ENCODE results near the gene INPP5D.
"Not testable (repeated sequence)": the region's sequence is repeated elsewhere in the genome, so short reads cannot be mapped to it uniquely, and the experiment has no call there.

Gene INPP5D

DNA sequence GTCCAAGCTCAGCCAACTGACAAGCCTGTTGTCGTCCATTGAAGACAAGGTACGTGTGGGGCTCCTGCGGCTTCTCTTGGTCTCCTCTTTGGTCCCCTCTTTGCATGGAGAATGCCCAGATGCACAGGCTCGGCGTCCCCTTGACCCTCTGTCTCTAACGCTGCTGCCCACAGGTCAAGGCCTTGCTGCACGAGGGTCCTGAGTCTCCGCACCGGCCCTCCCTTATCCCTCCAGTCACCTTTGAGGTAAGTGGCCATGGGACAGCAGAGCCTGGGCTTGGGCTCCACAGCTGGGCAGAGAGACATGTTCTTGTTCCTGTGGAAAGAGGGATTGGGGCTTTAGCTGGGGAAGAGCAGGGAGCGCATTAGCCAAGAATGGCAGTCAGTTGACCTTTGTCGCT, 86.1 kb downstream of the INPP5D start:
- DNase-seq (ENCODE audit: low spot score), result no peak

DNA sequence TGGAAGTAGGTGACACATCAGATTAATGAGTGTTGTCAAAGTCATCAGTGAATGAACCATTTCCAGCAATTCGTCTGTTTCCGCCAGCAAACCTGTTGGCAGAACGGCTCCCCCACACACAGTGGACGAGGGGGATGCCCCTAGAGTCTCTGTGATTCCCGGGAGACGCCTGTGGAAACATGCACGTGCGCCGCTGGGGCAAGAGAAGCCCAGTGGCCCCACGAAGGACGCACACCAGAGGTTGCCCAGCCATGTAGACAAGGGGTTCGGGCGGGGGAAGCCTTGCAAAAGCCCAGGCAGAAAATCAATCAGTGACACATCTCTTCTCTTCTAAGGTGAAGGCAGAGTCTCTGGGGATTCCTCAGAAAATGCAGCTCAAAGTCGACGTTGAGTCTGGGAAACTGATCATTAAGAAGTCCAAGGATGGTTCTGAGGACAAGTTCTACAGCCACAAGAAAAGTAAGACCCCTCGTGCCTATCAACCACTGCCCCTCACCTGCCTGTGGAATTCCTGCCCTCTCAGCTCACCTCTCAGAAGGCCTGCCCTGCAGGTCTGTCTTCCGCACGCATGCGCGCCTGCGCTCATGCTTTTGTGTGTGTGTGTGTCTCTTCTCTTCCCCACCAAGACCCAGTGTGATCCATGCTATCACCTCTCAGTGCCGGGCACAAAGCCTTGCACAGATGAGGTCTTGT, 87.1 kb downstream of the INPP5D start:
- no peak for DNase-seq (ENCODE audit: low spot score)

DNA sequence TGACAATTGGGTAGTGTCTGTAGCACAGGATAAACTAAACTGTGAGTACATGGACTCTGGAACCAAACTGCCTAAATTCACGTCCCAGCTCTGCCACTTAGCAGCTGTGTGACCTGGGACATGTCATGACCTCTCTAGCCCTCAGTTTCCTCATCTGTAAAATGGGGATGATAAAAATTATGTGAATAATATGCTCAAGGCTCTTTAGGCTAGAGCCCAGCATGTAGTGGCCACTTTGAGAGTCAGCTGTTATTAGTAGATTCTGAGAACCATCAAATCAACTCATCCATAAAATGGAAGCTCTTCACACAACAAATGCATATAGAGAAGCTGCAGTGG, 87.7 kb downstream of the INPP5D start:
- no peak for DNase-seq (ENCODE audit: low spot score)

DNA sequence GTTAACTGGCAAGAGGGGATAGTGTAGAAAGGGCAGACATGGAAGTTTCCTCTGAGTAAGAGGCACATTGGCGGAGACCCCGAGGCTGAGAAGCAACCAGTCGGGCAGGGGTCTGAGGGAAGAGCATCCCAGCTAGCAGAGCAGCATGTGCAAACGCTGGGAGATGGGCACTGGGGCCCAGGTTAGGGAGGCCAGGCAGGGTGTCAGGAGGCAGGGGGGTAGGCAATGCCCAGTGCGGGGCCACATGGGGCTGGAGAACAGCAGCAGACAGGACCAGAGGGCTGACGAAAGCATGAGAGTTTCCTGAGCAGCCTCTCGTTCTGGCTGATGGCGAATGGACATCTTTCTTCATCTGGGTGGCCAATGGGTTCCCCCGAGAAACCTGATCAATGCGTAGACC, 88.2 kb downstream of the INPP5D start:
- no peak for DNase-seq (ENCODE audit: low spot score)

DNA sequence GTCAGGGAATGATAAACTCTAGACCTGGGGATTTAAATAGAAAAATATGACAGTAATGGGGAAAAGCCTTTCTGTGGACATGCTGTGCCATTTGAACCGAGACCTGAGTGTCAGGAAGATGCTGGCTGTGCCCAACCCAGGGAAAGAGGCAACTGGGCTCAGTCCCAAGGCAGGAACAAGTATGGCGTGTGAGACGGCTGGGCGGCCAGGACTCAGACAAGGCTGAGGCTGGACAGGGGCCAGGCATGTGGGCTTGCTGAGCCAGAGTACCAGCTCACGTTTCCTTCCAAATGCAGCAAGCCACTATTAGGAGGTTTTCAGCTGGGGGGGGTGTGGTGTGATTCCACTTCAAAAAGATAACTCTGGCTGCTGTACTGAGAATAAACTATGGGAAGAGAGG, 92.4 kb downstream of the INPP5D start:
- DNase-seq (ENCODE audit: low spot score), result no peak

DNA sequence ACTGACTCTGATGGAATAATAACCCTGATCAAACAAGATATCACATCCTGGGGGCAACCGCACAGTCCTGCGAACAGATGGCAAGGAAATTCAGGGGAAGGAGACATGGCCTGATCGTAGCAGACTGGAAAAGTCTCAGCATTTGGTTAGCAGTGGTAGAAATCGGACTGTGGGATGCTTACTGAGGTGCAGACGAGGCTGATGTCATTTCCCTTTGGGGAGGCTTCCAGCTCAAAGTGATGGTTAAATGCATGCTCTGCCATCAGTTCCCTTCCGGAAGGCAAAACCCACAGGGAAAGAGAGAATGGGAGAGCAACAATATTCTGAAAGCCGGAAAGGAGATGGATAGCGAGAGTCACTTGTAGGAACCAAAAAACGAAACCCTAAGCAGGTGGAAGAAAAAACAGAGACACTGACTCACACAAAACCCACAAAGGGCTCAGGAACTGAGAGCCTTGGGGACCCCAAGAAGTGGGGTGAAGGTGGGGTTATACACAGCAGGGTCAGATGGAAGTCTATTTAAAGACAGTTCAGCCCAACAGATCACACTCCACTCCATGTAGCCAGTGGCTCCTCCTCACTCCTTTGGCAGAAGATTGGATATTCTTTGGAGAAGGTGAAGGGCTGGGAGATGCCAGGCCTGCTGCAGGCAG, 93.1 kb downstream of the INPP5D start:
- DNase-seq (ENCODE audit: low spot score), result no peak

DNA sequence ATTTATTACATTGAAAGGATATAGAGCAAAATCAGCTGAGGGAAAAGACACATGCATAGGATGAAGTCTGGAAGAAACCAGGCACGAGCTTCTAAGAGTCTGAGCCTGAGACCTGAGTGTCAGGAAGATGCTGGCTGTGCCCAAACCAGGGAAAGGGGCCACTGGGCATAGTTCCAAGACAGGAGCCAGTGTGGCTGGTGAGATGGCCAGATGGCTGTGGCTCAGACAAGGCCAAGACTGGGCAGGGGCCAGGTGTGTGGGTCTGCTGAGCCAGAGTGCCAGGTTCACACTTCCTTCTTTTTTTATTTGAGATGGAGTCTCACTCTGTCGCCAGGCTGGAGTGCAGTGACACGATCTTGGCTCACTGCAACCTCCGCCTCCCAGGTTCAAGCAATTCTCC, 95.9 kb downstream of the INPP5D start:
- no peak for DNase-seq (ENCODE audit: low spot score)

DNA sequence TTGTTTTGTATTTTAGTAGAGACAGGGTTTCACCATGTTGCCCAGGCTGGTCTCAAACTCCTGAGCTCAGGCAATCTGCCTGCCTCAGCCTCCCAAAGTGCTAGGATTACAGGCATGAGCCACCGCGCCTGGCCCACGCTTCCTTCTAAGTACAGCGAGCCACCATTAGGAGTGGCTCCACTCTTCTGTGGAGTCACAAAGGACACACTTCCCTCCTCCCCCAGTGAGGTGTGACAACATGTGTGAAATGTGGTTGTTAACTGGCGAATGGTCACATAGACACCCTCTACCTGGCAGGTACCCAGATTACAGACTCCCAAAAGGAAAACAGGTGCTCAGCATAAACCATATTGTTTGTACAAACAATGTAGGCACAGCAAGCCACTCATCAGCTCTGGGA, 96.3 kb downstream of the INPP5D start:
- DNase-seq (ENCODE audit: low spot score), result not testable (repeated sequence)

DNA sequence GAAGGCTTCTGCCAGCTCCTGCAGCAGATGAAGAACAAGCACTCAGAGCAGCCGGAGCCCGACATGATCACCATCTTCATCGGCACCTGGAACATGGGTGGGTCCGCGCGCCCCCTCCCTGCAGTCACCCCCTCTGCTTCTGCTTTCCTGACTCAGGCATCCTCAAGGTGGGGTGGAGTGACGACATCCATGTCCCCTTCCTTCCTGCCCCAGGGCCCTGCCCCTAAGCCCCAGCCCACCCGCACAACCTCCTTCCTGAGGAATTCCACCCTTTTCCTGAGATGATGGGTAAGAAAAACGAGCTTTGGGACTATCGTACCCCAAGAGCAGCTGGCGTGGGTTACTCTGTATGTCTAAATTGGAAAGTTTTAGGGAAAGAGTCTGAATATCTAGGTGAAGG, 101.6 kb downstream of the INPP5D start:
- DNase-seq (ENCODE audit: low spot score), result no peak

DNA sequence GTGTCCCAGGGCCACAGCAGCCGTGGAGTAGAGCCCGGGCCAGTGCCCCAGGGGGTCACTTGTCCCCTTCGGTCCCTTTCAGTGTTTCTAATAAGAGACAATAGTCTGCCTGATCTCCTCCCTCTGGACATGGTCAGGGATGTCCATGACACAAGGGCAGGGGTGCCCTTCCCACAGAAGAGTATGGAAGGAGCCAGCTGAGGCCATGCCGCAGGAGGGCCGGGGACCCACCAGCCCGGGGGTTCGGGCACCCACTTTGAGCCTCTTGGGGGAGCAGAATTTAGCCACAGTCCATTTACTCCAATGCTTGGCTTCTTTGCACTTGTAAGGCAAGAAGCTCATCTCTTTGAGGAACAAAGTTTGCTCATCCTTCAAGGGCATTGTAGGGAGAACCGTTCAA, 102.6 kb downstream of the INPP5D start:
- no peak for DNase-seq (ENCODE audit: low spot score)

DNA sequence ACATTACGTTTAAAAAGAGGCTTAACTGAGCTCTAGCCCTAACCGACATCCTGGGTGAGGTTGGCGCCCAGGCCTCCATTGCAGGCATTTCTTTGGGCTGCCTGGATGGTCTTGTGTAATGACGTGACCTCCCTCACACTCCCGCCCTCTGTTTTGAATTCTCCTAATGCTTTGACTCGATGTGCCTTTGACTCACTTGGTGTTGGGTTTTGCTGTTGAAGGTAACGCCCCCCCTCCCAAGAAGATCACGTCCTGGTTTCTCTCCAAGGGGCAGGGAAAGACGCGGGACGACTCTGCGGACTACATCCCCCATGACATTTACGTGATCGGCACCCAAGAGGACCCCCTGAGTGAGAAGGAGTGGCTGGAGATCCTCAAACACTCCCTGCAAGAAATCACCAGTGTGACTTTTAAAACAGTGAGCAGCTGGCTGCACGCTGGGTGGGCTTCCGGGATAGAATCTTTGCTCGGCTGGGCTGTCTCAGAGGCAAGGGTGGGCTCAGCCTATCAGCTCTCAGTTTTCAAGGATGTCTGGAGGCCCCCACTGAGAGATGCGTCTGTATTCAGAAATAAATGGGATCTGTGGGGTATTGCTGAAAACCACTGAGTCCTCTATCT, 103.5 kb downstream of the INPP5D start:
- no peak for DNase-seq (ENCODE audit: low spot score)

DNA sequence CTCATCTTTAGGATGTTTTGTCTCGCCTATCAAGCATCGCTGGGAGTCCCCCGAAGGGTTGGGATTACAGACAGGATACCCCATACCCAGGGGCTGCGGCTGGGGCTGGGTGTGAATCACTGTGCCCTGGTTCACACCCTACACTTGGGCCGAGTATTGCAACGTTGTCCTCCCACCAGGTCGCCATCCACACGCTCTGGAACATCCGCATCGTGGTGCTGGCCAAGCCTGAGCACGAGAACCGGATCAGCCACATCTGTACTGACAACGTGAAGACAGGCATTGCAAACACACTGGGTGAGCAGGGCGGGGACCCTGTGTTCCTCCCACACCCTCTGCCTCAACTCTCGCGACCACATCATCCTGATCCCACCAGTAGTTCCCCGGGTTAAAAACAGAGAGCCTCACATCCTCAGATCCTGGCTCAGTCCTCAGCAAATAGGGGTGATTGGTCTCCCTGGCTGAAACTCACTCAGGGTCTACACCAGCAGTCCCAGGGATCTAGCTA, 104.0 kb downstream of the INPP5D start:
- DNase-seq (ENCODE audit: low spot score), result no peak

DNA sequence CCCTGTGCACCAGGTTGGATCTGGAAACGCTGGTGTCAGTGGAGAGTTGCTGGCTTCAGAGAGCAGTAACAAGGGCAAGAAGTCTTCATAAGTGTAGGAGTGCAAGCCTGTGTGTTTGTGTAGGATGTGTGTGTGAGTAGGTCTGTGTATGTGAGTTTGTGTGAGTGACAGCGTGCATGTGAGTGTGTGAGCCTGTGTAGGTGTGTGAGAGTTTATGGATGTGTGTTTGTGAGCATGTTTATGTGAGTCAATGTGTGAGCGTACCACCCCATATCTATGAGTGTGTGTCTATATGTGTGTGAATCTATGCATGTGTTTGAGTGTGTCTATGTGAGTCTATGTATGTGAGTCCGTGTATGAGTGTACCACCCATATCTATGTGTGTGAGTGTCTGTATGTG, 104.8 kb downstream of the INPP5D start:
- DNase-seq (ENCODE audit: low spot score), result no peak

DNA sequence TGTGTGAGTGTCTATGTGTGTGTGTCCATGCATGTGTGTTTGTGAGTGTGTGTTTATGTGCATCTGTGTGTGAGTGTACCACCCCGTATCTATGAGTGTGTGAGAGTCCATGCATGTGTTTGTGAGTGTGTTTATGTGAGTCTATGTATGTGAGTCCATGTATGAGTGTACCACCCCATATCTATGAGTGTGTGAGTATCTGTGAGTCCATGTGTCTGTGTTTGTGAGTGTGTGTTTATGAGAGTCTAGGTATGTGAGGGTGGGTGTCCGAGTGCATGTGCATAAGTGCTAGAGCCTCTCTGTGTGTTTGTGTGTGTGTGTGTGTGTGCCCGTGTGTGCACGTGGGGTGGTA, 105.4 kb downstream of the INPP5D start:
- DNase-seq (ENCODE audit: low spot score), result no peak

DNA sequence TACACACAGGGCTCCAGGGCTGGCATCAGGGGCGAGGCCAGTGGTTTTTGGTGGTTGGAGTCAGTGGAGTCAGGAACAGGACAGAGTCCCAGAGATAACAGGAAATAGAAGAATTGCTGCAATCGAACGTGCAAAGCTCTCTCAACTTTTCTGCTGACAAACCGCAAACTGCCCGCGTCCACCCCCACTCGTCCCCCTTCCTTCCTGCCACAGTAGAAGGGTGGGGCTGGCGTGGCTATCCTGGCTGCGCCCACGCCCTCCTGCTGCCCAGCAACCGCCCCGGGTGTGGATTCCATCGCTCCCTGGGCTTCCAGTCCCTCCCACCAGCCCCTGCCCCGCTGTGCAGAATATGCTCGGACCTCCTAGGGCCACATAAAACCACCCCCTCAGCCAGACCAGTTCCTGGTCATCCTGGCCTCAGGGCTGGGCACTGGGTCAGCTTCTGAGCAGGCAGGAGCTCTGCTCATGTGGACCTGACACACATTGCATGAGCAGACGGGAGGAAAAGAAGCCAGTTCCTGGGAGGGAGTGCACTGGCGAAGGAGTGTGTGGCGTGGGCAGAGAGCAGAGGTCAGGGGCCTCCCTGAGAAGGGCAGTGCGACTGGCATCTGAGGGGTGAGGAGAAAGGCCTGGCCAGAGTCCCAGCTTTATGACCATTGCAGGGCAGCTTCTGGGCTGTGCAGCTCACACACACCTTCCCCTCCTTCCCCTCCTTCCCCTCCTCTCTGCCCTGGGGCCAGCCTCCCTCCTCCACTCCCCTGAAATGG, 105.9 kb downstream of the INPP5D start:
- DNase-seq (ENCODE audit: low spot score), result peak; percentile 1

DNA sequence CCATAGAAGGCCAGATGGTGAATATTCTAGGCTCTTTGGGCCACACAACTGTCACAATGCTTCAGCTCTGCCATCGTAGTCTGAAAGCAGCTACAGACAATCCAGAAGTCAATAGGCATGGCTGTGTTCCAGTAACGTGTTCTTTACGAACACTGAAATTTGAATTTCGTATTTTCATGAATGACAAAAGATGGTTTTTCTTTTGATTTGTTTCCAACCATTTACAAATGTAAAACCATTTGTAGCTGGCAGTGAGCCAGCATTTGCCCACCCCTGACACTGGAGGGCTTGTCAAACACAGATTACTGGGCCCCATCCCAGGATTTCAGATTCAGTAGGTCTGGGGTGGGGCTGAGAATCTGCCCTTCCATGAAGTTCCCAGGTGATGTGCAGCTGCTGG, 108.3 kb downstream of the INPP5D start:
- DNase-seq (ENCODE audit: low spot score), result no peak

DNA sequence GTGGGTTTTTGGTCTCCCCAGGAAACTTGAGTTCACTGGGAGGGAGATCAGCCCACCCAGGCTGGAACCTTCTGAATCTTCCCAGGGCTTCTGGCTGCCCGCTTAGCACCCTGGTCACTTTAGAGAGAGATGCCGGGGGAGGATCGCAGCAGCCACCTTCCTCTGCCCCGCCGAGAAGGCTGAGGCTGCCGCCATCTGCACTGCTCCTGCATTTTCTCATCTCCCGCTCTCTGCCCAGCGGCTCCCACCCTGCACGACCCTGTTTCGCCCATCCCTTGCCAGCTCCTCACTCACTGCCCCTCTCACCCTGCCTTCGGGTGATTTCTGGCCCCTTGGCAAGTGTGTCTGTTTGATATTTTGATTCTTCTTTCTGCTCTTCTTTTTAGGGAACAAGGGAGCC, 108.8 kb downstream of the INPP5D start:
- DNase-seq (ENCODE audit: low spot score), result no peak

DNA sequence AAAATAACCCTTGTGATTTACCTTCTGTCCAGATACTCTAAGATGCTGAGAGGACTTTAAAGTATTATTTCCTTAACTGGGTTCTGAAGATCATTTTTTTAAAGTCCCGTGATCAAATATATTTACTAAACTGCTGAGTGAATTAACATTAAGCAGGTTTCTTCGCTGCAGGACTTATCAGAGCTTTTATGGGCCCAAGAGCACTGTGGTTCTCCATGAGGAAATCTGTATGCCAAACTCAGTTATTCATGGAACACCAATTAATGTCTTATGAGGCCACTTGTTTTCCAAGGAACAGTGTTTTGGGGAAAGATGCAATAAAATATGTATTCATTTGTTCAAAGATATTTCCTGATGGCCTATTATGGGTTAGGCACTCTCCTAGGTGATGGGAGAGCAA, 111.2 kb downstream of the INPP5D start:
- no peak for DNase-seq (ENCODE audit: low spot score)

DNA sequence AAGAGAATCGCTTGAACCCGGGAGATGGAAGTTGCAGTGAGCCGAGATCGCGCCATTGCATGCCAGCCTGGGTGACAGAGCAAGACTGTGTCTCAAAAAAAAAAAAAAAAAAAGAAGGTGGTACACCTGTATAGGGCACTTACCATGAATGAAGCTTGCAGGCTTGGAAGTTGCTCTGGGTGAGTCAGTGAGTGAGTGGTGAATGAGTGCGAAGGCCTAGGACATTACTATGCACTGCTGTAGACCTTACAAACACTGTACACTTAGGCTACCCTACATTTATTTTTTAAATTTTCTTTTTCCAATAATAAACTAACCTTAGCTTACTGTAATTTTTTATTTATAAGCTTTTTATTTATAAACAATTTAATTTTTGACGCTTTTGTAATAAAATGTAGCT, 113.0 kb downstream of the INPP5D start:
- no peak for DNase-seq (ENCODE audit: low spot score)

DNA sequence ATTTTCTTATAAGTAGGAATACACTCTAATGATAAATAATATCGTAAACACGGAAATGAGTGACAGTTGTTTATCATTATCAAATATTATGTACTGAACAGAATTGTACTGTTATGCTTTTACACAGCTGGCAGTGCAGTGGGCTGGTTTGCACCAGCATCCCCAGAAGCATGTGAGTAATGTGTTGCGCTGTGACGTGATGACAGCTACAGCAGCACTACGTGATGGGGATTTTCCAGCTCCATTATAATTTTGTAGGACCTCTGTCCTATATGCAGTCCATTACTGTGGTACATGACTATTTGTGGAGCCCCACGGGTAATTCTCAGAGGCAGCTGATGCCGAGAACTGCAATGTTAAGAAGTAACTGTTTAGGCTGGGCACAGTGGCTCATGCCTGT, 114.0 kb downstream of the INPP5D start:
- DNase-seq (ENCODE audit: low spot score), result no peak

DNA sequence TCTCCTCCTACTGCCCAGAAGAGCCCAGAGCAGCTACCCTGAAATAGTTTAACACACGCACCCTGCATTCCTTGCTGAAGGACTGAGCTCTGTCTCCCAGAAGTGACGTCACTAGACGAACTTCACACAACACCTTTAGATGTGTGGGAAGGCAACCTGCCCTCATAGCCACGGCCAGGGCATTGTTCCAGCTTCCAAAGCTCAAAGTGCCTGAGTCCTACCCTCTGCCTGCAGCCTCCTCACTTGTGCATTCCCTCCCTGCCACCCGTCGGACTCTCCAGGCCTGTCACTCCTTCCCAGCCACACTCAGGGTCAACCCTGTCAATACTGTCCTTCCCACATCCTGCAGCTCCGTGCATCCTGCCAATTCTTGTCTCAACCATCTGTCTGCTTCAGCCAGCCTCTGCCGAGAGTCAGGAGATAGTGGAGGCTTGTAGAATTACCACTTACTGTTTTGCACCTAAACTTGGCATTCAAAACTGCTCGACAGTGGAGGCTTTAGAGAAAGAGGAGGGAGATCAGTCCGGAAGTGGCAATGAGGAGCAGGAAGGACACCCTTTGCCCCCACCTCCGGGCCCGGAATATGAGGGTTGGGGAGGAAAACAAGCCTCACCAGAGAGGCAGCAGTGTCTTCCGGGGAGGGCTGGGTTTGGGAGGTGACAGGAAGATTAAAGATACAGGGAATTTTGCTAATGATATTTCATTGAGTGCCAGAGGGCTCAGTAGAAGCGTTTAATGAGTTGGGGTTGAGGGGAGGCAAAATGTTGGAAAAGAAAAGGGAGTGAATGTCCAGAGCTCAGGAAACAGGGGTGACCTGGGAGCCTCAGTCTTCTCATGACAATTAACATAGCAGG, 119.1 kb downstream of the INPP5D start:
- DNase-seq (ENCODE audit: low spot score), result no peak

DNA sequence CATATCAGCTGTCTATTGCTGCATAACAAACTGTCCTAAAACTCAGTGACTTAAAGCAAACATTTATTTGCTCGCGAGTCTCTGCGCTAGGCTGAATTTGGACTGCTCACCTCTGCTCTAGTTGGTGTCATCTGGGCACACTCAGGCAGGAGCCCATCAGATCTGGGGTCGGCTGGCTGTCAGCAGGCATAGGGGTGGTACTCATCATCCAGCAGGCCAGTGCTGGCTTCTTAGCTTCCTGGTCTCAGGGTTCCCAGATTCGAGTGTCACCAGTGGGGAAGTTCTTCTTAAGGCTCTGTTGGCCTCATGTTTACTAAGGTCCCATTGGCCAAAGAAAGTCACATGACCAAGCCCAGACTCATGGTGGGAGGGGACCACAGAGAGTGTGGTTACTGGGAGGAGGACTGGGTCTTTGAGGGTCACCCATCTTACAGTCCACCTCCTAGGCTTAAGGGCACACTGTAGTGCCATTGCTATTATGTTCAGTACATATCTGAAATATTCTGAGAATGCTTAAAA, 119.8 kb downstream of the INPP5D start:
- no peak for DNase-seq (ENCODE audit: low spot score)
